IMR-90 (cell line): ENCODE data around the gene EPN3. TPM values are rescaled to one million over a fixed set of nuclear protein-coding genes. Genes with fewer than 3 reads are reported as not detected.

ENCODE experiments used
- ATAC-seq: fragments of 200-7000 bp; cut with Tn5 transposase; 2 replicates; pipeline ENCODE4 v1.9.1; 2020; ENCODE audit warnings: low read depth, mild to moderate bottlenecking, moderate library complexity
- BruUV-seq: library from RNA; stranded (reverse); fragments of 400-500 nt; replicated peaks from 2 replicates; lab custom pipeline; 2021; lab: Mats Ljungman, UMichigan
- CTCF ChIA-PET: fragments of 300-600 bp; formaldehyde crosslinking; extraction: SDS; loops from one replicate; lab custom pipeline; 2021; ENCODE audit warnings: antibody characterized with exemption; lab: Yijun Ruan, JAX
- POLR2A ChIA-PET: fragments of 300-600 bp; sonication (Branson Sonifier 250); formaldehyde crosslinking; loops from one replicate; lab custom pipeline; 2022; ENCODE audit warnings: antibody characterized with exemption; ENCODE audit not compliant: unreplicated experiment; lab: Charles Lee
- DNase-seq: peaks from one replicate; pipeline ENCODE4 v3.0.0; 2013
- H2AFZ ChIP-seq: replicated peaks from 2 replicates; pipeline ENCODE3; 2013; ENCODE audit warnings: low read length, mild to moderate bottlenecking; ENCODE audit not compliant: poor library complexity
- H2AK5ac ChIP-seq: 2 replicates; pipeline ENCODE4 v1.6.1; 2013; ENCODE audit warnings: low read depth, low read length, inconsistent platforms
- H2AK9ac ChIP-seq: replicated peaks from 2 replicates; pipeline ENCODE3; 2013; ENCODE audit warnings: mild to moderate bottlenecking, low read depth, low read length, moderate library complexity; ENCODE audit not compliant: poor library complexity
- H2BK120ac ChIP-seq: 2 replicates; pipeline ENCODE4 v1.6.1; 2013; ENCODE audit warnings: low read depth, low read length, inconsistent platforms
- H2BK15ac ChIP-seq: 3 replicates; pipeline ENCODE4 v1.6.1; 2013; ENCODE audit warnings: low read depth, low read length, inconsistent platforms
- H2BK20ac ChIP-seq: 2 replicates; pipeline ENCODE4 v1.6.1; 2013; ENCODE audit warnings: low read depth, mild to moderate bottlenecking, inconsistent platforms, low read length, moderate library complexity
- H2BK5ac ChIP-seq: 2 replicates; pipeline ENCODE4 v1.6.1; 2013; ENCODE audit warnings: mild to moderate bottlenecking, low read depth, low read length, inconsistent platforms; ENCODE audit not compliant: poor library complexity, severe bottlenecking
- H3K14ac ChIP-seq: replicated peaks from 2 replicates; pipeline ENCODE4 v1.6.1; 2013; ENCODE audit warnings: low read depth, low read length, inconsistent platforms
- H3K18ac ChIP-seq: 2 replicates; pipeline ENCODE4 v1.6.1; 2013; ENCODE audit warnings: low read depth, low read length, control low read depth
- H3K23ac ChIP-seq: 2 replicates; pipeline ENCODE4 v1.6.1; 2013; ENCODE audit warnings: low read depth, low read length, inconsistent platforms
- H3K27ac ChIP-seq: 2 replicates; pipeline ENCODE4 v1.5.1; 2013; ENCODE audit warnings: mild to moderate bottlenecking, control low read depth, low read length; ENCODE audit not compliant: insufficient read depth
- H3K27me3 ChIP-seq: 2 replicates; pipeline ENCODE4 v1.6.1; 2013; ENCODE audit warnings: low read length; ENCODE audit not compliant: control insufficient read depth, insufficient read depth
- H3K36me3 ChIP-seq: 2 replicates; pipeline ENCODE4 v1.6.1; 2013; ENCODE audit warnings: low read length, mixed read lengths; ENCODE audit not compliant: control insufficient read depth, insufficient read depth
- H3K4ac ChIP-seq: 2 replicates; pipeline ENCODE4 v1.6.1; 2013; ENCODE audit warnings: low read depth, low read length, inconsistent platforms
- H3K4me1 ChIP-seq: 2 replicates; pipeline ENCODE4 v1.6.1; 2013; ENCODE audit warnings: low read length, mixed read lengths; ENCODE audit not compliant: control insufficient read depth, insufficient read depth
- H3K4me2 ChIP-seq: 2 replicates; pipeline ENCODE4 v1.6.1; 2013; ENCODE audit warnings: low read depth, mild to moderate bottlenecking, control low read depth, low read length, moderate library complexity
- H3K4me3 ChIP-seq: 2 replicates; pipeline ENCODE4 v1.5.1; 2013; ENCODE audit warnings: low read depth, mild to moderate bottlenecking, control low read depth, low read length, moderate library complexity; ENCODE audit not compliant: insufficient read depth
- H3K56ac ChIP-seq: 2 replicates; pipeline ENCODE4 v1.6.1; 2013; ENCODE audit warnings: low read length, inconsistent platforms; ENCODE audit not compliant: insufficient read depth; ENCODE audit errors: extremely low read depth
- H3K79me1 ChIP-seq, 2 experiments: 2 replicates each; pipeline ENCODE4 v1.6.1; 2013; ENCODE audit warnings: low read length in 2 of 2, inconsistent platforms in 1 of 2, low read depth in 1 of 2
- H3K9ac ChIP-seq: 2 replicates; pipeline ENCODE4 v1.6.1; 2013; ENCODE audit warnings: low read depth, low read length, control low read depth
- H3K9me1 ChIP-seq: 2 replicates; pipeline ENCODE4 v1.6.1; 2013; ENCODE audit warnings: low read length, inconsistent platforms; ENCODE audit not compliant: insufficient read depth
- H3K9me3 ChIP-seq: 2 replicates; pipeline ENCODE4 v1.6.1; 2013; ENCODE audit warnings: low read length; ENCODE audit not compliant: control insufficient read depth, insufficient read depth
- H4K20me1 ChIP-seq: 2 replicates; pipeline ENCODE4 v1.6.1; 2013; ENCODE audit warnings: low read length, inconsistent platforms; ENCODE audit not compliant: insufficient read depth
- H4K5ac ChIP-seq: 2 replicates; pipeline ENCODE4 v1.6.1; 2013; ENCODE audit warnings: mild to moderate bottlenecking, low read depth, low read length, control low read depth
- H4K8ac ChIP-seq, 2 experiments: 2 replicates each; pipeline ENCODE4 v1.6.1; 2013; ENCODE audit warnings: low read depth in 2 of 2, low read length in 2 of 2, control low read depth in 1 of 2, inconsistent platforms in 1 of 2
- H4K91ac ChIP-seq: 2 replicates; pipeline ENCODE4 v1.6.1; 2013; ENCODE audit warnings: low read depth, low read length, inconsistent platforms; ENCODE audit not compliant: insufficient read depth
- BHLHE40 ChIP-seq: fragments of 150-350 bp; IDR thresholded peaks from 2 replicates; pipeline ENCODE4 v1.6.1; 2016; ENCODE audit warnings: mild to moderate bottlenecking, low read depth, low read length
- CEBPB ChIP-seq: IDR thresholded peaks from 2 replicates; pipeline ENCODE4 v1.6.1; 2012; ENCODE audit warnings: low read depth, low read length, improper control_type of control experiment
- CHD1 ChIP-seq: IDR thresholded peaks from 2 replicates; pipeline ENCODE4 v1.6.1; 2012; ENCODE audit warnings: low read depth, low read length, improper control_type of control experiment
- ELK1 ChIP-seq: fragments of 150-350 bp; IDR thresholded peaks from 2 replicates; pipeline ENCODE4 v1.6.1; 2016; ENCODE audit warnings: low read depth, mild to moderate bottlenecking, low read length, moderate library complexity, borderline replicate concordance
- FOS ChIP-seq: fragments of 150-350 bp; IDR thresholded peaks from 2 replicates; pipeline ENCODE4 v1.6.1; 2016; ENCODE audit warnings: low read depth, low read length
- MAFK ChIP-seq: IDR thresholded peaks from 2 replicates; pipeline ENCODE4 v1.6.1; 2012; ENCODE audit warnings: low read depth, low read length, improper control_type of control experiment
- MAZ ChIP-seq: IDR thresholded peaks from 2 replicates; pipeline ENCODE4 v1.6.1; 2012; ENCODE audit warnings: low read depth, mild to moderate bottlenecking, low read length, improper control_type of control experiment, moderate library complexity, borderline replicate concordance
- MXI1 ChIP-seq: IDR thresholded peaks from 2 replicates; pipeline ENCODE4 v1.6.1; 2012; ENCODE audit warnings: low read depth, mild to moderate bottlenecking, low read length, moderate library complexity, borderline replicate concordance
- NFE2L2 ChIP-seq: fragments of 150-350 bp; IDR thresholded peaks from 2 replicates; pipeline ENCODE4 v1.6.1; 2016; ENCODE audit warnings: low read depth, mild to moderate bottlenecking, low read length
- RAD21 ChIP-seq: IDR thresholded peaks from 2 replicates; pipeline ENCODE4 v1.6.1; 2012; ENCODE audit warnings: low read length, improper control_type of control experiment
- RCOR1 ChIP-seq: IDR thresholded peaks from 2 replicates; pipeline ENCODE4 v1.6.1; 2012; ENCODE audit warnings: mild to moderate bottlenecking, low read length, improper control_type of control experiment; ENCODE audit not compliant: insufficient replicate concordance
- RFX5 ChIP-seq: IDR thresholded peaks from 2 replicates; pipeline ENCODE4 v1.8.0; 2012; ENCODE audit warnings: low read depth, mild to moderate bottlenecking, low read length, moderate library complexity
- SMC3 ChIP-seq: fragments of 150-350 bp; IDR thresholded peaks from 2 replicates; pipeline ENCODE4 v1.6.1; 2016; ENCODE audit warnings: low read depth, mild to moderate bottlenecking, antibody characterized with exemption, low read length, moderate library complexity
- WGBS, 2 experiments: methylation state at CpG; one replicate each; pipeline versions ENCODE4 v1.1.5 to v1.1.7; 2013; ENCODE audit warnings: missing lambda C conversion rate in 2 of 2; ENCODE audit not compliant: insufficient read length in 1 of 2; ENCODE audit errors: extremely low coverage in 2 of 2; 5-methylcytosine and 5-hydroxymethylcytosine counted together
- dilution Hi-C: fragments of 300-500 bp; cut with HindIII; formaldehyde crosslinking; loops from one replicate; pipeline ENCODE4 v1.14.3; 2018; ENCODE audit warnings: low sequenced_read_pairs; ENCODE audit not compliant: unreplicated experiment
- in situ Hi-C: fragments of 300-500 bp; cut with MboI; formaldehyde crosslinking; loops from 3 replicates; pipeline ENCODE4 v1.14.3; 2019; ENCODE audit warnings: low sequenced_read_pairs, inconsistent platforms, mixed read lengths
- intact Hi-C: fragments of 100-400 bp; cut with micrococcal nuclease; formaldehyde crosslinking; loops from 2 replicates; pipeline ENCODE4 v1.10.0; 2022
- polyA plus RNA-seq, 3 experiments: library from polyadenylated mRNA; depleted of rRNA; stranded (reverse); fragments of >200 nt; gene quantifications; 2 replicates each; pipeline ENCODE4 v1.2.3, GENCODE V29; 2012; ENCODE audit warnings: low replicate concordance in 1 of 3
- total RNA-seq: library from RNA; depleted of rRNA; stranded (reverse); fragments of >200 nt; gene quantifications from 2 replicates; pipeline ENCODE4 v1.2.3, GENCODE V29; 2012
- TF ChIP-seq, protein P1 (sequence below): conservative IDR thresholded peaks from 2 replicates; pipeline ENCODE4 v1.5.1; 2012; ENCODE audit warnings: mild to moderate bottlenecking, low read depth, low read length, improper control_type of control experiment

The EPN3 gene
- total and polyA plus RNA-seq, 2 of the 4 experiments (the other 2 are of a cell fraction) = 0.09 TPM; not detected in 1

DNA sequence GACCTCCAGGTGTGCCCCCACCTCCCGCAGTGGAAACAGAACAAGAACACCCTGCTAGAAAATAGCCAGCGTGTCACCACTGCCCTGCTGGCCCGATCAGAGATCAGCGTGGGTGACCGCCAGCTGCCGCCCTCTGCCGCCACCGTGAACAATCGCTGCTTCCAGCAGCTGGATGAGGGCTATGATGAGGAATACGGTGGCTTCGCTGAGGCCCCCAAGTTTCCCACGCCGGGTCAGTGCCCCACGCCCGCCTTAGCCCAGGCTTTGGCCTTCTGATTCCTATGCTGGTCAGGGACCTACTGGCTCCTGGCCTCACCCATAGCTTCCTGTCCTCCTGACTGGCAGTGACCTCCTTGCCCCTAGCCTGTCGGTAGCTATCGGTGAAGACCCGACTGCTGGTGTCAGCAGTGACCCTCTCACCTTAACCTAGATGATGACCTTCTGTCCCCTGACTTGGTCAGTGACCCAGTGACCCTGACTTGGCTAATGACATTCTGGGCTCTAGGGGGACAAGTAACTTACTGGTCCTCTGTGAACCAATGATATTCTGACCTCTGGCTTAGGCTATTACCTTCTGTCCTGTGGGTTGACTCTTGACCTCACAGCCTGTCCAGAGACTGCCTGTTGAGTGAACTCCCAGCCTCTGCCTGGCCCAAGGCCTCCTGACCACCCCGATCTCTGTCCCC, 16.9 kb downstream of the EPN3 start:
- Histone ChIP-seq H2BK15ac (no peak overlapping the region), H2BK20ac (no peak overlapping the region), H2BK120ac (no peak overlapping the region), H3K27ac (no peak overlapping the region), H4K20me1 (0 out of 2 replicates have a peak, but pooled peaks cover 8% of the 10 kb centered on the region), H3K9ac (no peak overlapping the region), H2AK9ac (peak overlapping the region; percentile 78), H4K5ac (no peak overlapping the region), H2AFZ (peak overlapping the region; percentile 11), H3K4me3 (no peak overlapping the region), H2AK5ac (no peak overlapping the region), H3K9me3 (no peaks in the 10 kb centered on the region), H3K4me2 (no peak overlapping the region), H3K18ac (no peak overlapping the region), H2BK5ac (no peak overlapping the region), H4K91ac (no peak overlapping the region), H3K4me1 (peaks cover 6% of the 10 kb centered on the region), H3K9me1 (peaks cover 5% of the 10 kb centered on the region), H3K23ac (no peak overlapping the region), H4K8ac (no peak overlapping the region), H3K27me3 (no peaks in the 10 kb centered on the region), H3K36me3 (peaks cover 15% of the 10 kb centered on the region; the same call in 1 of the 2 replicates), H3K14ac (no peak overlapping the region), H3K4ac (no peak overlapping the region), H3K56ac (no peak overlapping the region), H3K79me1 (peaks cover 0 to 11% of the 10 kb centered on the region in 2 experiments; a peak in 2 of 4 replicates)
- DNase-seq (no peak), ATAC-seq (no peak)
- 79% methylated on average over 5 of the region's 19 CpGs; no CpG with 5 or more reads in 1 of the 2 experiments for WGBS, 2 experiments
- dilution Hi-C loops (no loop called here), intact Hi-C loops (loop anchor here (10.0 kb wide), 1 partner anchor 405 kb away; no protein-coding TSS in a partner anchor), in situ Hi-C loops (loop anchor here (5.0 to 10.0 kb wide), 4 partner anchors 78 to 405 kb away; no protein-coding TSS in a partner anchor)
- POLR2A ChIA-PET = no interaction called here
- CTCF ChIA-PET = interaction anchor here (1.2 to 2.4 kb wide), 3 partner anchors 77 to 146 kb away, joined by 8 to 28 read pairs (median 8); no protein-coding TSS in a partner anchor
- no TSS peak for BruUV-seq
- no peak for TF ChIP-seq RAD21
- TF ChIP-seq RCOR1 = no peak
- TF ChIP-seq RFX5 = no peak
- TF ChIP-seq FOS = no peak
- TF ChIP-seq MAFK = no peak
- no peak for TF ChIP-seq BHLHE40
- no peak for TF ChIP-seq CEBPB
- no peak for TF ChIP-seq CHD1
- TF ChIP-seq, protein P1, sequence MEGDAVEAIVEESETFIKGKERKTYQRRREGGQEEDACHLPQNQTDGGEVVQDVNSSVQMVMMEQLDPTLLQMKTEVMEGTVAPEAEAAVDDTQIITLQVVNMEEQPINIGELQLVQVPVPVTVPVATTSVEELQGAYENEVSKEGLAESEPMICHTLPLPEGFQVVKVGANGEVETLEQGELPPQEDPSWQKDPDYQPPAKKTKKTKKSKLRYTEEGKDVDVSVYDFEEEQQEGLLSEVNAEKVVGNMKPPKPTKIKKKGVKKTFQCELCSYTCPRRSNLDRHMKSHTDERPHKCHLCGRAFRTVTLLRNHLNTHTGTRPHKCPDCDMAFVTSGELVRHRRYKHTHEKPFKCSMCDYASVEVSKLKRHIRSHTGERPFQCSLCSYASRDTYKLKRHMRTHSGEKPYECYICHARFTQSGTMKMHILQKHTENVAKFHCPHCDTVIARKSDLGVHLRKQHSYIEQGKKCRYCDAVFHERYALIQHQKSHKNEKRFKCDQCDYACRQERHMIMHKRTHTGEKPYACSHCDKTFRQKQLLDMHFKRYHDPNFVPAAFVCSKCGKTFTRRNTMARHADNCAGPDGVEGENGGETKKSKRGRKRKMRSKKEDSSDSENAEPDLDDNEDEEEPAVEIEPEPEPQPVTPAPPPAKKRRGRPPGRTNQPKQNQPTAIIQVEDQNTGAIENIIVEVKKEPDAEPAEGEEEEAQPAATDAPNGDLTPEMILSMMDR = no peak
- TF ChIP-seq MAZ = no peak
- no peak for TF ChIP-seq NFE2L2
- TF ChIP-seq SMC3 = no peak
- no peak for TF ChIP-seq MXI1
- TF ChIP-seq ELK1 = no peak
